Prostate gland (tissue), 2 donors: Measurements from ENCODE around the gene PTPRH. TPM values are rescaled to one million over a fixed set of nuclear protein-coding genes. Genes with fewer than 3 reads are reported as not detected.

Source experiments
- DNase-seq: peaks from one replicate; pipeline ENCODE4 v3.0.0-alpha.2; 2019; ENCODE audit warnings: low spot score
- H3K27ac ChIP-seq, 2 donors: fragments of 200-600 bp; sonication (generic); 2 replicates each; pipeline ENCODE4 v1.5.1; 2017 to 2019
- H3K27me3 ChIP-seq: fragments of 200-600 bp; sonication (generic); replicated peaks from 2 replicates; pipeline ENCODE4 v1.5.1; 2019; ENCODE audit not compliant: insufficient read depth
- H3K36me3 ChIP-seq, 2 donors: fragments of 200-600 bp; sonication (generic); 1 replicate in 1 of 2; 2 replicates in 1 of 2; pipeline versions ENCODE4 v1.5.1 to v1.8.1; 2017 to 2019
- H3K4me1 ChIP-seq: fragments of 200-600 bp; sonication (generic); replicated peaks from 2 replicates; pipeline ENCODE4 v1.5.1; 2019
- H3K4me3 ChIP-seq, 2 donors: fragments of 200-600 bp; sonication (generic); 2 replicates each; pipeline ENCODE4 v1.5.1; 2017 to 2019
- H3K9me3 ChIP-seq: fragments of 200-600 bp; sonication (generic); 2 replicates; pipeline ENCODE4 v1.5.1; 2017
- POLR2A ChIP-seq: fragments of 450-650 bp; IDR thresholded peaks from one replicate; pipeline ENCODE4 v1.6.1; 2016; ENCODE audit warnings: antibody characterized with exemption, mild to moderate bottlenecking
- POLR2AphosphoS5 ChIP-seq: sonication (generic); formaldehyde crosslinking; IDR thresholded peaks from one replicate; pipeline ENCODE4 v1.6.1; 2017; ENCODE audit warnings: antibody characterized with exemption
- WGBS: methylation state at CpG from one replicate; pipeline ENCODE4 v1.1.5; 2018; 5-methylcytosine and 5-hydroxymethylcytosine counted together
- intact Hi-C: fragments of 100-400 bp; cut with DNase I; formaldehyde crosslinking; loops from one replicate; pipeline ENCODE4 v1.14.2; 2022
- total RNA-seq, 2 donors: library from RNA; depleted of rRNA; stranded (reverse); fragments of >200 nt; gene quantifications; one replicate each; pipeline ENCODE4 v1.1.0, GENCODE V29; 2016
- TF ChIP-seq, protein P1 (sequence below), 4 experiments: fragments of 200-600 bp in 2 of 4; fragments of 450-650 bp in 2 of 4; sonication (generic) in 2 of 4; IDR thresholded peaks; 1 replicate in 3 of 4; 2 replicates in 1 of 4; pipeline ENCODE4 v1.5.1; 2016 to 2019; ENCODE audit warnings: antibody characterized with exemption in 4 of 4, mild to moderate bottlenecking in 2 of 4, moderate library complexity in 2 of 4

The PTPRH gene
- total RNA-seq, 2 donors from 2014 or later, result 4.0 TPM; not detected in 1

DNA sequence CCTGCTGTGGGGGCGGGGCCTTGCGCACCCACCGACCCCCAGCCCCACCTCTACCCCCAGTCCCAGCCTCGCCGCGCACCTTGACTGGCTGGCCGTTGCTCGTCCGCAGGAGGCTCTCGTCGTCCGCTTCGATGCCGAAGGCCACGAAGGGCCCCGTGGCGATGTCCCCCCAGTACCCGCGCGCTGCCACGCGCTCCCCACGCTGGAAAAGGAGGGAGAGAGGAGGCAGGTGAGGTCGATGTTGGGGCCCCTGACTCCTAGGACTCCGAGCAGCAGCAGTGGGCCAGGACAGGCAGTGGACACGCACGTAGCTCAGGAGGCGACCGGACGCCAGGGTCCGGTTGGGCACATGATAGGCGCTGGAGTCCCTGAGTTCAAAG lies 48.3 kb downstream of the PTPRH start:
- no peaks in the 10 kb centered on the region for H3K9me3 ChIP-seq
- H3K4me3 ChIP-seq, result no peak overlapping the region
- peaks cover 36% of the 10 kb centered on the region for H3K27me3 ChIP-seq
- no peak for TF ChIP-seq POLR2AphosphoS5
- TF ChIP-seq, protein P1, sequence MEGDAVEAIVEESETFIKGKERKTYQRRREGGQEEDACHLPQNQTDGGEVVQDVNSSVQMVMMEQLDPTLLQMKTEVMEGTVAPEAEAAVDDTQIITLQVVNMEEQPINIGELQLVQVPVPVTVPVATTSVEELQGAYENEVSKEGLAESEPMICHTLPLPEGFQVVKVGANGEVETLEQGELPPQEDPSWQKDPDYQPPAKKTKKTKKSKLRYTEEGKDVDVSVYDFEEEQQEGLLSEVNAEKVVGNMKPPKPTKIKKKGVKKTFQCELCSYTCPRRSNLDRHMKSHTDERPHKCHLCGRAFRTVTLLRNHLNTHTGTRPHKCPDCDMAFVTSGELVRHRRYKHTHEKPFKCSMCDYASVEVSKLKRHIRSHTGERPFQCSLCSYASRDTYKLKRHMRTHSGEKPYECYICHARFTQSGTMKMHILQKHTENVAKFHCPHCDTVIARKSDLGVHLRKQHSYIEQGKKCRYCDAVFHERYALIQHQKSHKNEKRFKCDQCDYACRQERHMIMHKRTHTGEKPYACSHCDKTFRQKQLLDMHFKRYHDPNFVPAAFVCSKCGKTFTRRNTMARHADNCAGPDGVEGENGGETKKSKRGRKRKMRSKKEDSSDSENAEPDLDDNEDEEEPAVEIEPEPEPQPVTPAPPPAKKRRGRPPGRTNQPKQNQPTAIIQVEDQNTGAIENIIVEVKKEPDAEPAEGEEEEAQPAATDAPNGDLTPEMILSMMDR (IDR thresholded peaks at IDR 0.05), result no peak
- TF ChIP-seq POLR2A, result no peak
- no peaks in the 10 kb centered on the region for H3K4me1 ChIP-seq
- no peak overlapping the region for H3K27ac ChIP-seq
- intact Hi-C loops, result no loop called here
- WGBS, result 12% methylated on average over 25 of the region's 32 CpGs
- no peaks in the 10 kb centered on the region for H3K36me3 ChIP-seq
- DNase-seq, result no peak

DNA sequence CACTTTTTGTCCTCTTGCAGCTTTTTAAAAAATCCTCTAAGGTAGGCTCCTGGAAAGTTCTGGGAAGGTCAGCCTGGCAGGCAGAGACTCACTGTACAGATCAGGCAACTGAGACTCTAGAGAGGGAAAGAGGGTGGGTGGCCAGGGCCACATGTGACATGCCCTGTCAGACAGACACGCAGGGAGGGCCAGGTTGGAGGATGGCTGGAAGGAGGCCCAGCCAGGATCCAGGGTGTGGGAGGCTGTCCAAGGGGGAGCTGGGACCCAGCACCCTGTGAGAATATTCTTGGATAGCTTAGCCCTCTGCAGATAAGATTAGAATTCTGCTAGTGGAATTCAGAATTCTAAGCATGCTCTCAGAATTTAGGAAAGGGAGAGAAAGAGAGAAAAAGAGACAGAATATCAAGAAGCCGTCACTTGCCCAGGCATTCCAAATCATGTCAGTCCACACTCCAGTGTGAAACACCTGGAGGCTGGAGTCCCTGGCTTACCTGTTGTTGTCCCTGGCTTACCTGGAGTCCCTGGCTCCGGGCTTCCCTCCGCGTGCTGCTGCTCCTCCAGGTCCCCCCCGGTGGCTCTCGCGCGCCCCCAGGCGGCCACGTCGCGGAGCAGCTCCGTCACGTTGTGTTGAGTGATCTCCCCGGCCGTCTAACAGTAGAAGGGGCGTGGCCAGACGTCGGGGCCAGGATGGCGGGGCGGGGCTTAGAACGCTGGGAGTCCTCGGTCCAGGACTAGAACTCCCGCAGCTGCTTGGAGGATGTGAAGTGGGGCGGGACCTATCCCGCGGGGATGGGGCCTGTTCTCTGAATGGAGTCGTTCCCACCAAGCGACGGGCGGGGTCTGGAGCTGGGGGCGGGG lies 48.9 kb downstream of the PTPRH start:
- Histone ChIP-seq H3K9me3 (no peaks in the 10 kb centered on the region), H3K4me1 (no peaks in the 10 kb centered on the region), H3K27ac (no peak overlapping the region), H3K36me3 (no peaks in the 10 kb centered on the region), H3K4me3 (no peak overlapping the region), H3K27me3 (peaks cover 36% of the 10 kb centered on the region)
- intact Hi-C loops, result no loop called here
- DNase-seq, result peak; percentile 49
- WGBS, result 4% methylated on average over 30 of the region's 33 CpGs
- TF ChIP-seq POLR2A, result no peak
- TF ChIP-seq, protein P1 (IDR thresholded peaks at IDR 0.05), result peak; percentile 17 to 76 (median 63)
- TF ChIP-seq POLR2AphosphoS5, result peak; percentile 42

DNA sequence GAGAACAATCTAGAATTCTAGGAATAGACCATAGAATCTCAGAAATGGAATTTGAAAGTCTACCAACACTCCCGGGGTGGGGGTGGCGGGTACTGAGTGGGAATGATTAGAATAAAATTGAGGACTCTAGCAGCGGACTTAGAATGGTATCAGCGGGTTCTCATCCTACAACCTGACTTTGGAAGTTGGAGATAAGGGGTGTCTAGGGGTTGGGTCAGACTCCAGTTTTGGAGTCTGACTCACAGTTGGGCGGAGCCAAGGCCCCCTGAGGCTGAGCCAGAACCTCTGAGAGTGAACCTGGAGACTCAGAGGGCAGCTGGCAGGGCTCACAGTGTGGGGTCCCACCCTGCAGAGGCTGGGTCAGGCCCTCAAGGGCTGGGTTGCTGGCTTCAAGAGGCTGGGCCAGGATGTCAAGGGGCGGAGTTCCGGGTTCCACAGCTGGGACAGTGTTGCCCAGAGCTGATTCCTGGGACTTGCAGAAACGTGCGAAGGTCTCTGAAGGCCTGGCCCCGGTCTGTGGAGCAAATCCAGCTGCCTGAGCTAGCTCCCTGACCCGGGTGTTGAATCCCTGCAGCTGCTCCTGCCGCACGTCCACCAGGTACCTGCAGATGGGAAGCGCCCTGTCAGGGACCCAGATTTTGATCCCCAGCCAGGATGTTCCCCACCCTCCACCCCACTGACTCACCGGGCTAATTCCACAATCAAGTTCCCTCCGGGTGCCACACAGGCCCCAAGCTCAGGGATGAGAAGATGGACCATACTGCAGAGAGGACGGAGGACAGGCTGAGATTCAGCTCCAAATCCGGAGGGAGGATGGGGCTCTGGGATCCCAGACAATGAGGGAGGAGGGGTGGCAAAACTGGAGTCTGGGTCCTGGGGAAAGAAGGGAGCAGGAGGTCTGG lies 50.2 kb downstream of the PTPRH start:
- Histone ChIP-seq H3K27me3 (peaks cover 36% of the 10 kb centered on the region), H3K4me1 (no peaks in the 10 kb centered on the region), H3K27ac (no peak overlapping the region), H3K9me3 (no peaks in the 10 kb centered on the region), H3K4me3 (no peak overlapping the region), H3K36me3 (no peaks in the 10 kb centered on the region)
- no peak for DNase-seq
- TF ChIP-seq, protein P1 (IDR thresholded peaks at IDR 0.05), result no peak
- TF ChIP-seq POLR2AphosphoS5 (no peak), POLR2A (no peak)
- intact Hi-C loops, result no loop called here
- WGBS, result 70% methylated on average over 18 of the region's 18 CpGs

DNA sequence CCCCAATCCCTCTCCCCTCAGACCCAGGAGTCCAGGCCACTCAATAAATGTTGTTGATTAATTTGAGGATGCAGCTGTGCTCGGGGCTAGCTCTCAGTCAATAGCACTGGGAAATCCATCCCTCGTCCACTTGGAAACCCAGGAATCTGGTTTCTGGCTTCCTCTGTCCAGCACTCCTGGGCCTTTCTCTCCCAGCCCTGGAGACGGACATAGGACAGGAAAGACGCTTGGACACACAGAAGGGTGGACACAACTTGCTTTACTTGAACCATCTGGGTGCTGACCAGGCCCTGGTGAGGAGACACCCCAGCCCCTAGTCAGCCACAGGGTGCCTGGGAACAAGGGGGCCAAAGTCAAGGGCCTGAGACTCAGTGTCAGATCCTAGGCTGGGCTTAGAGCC lies 50.9 kb downstream of the PTPRH start:
- no peak overlapping the region for H3K4me3 ChIP-seq
- peaks cover 36% of the 10 kb centered on the region for H3K27me3 ChIP-seq
- no peak overlapping the region for H3K27ac ChIP-seq
- WGBS, result 80% methylated on average over 4 of the region's 4 CpGs
- DNase-seq, result no peak
- no peaks in the 10 kb centered on the region for H3K36me3 ChIP-seq
- intact Hi-C loops, result no loop called here
- no peaks in the 10 kb centered on the region for H3K9me3 ChIP-seq
- no peak for TF ChIP-seq POLR2AphosphoS5
- TF ChIP-seq, protein P1 (IDR thresholded peaks at IDR 0.05), result no peak
- TF ChIP-seq POLR2A, result no peak
- H3K4me1 ChIP-seq, result no peaks in the 10 kb centered on the region
